ENCODE measurements around the gene MSRB1.
"Not testable (repeated sequence)": the region's sequence is repeated elsewhere in the genome, so short reads cannot be mapped to it uniquely, and the experiment has no call there.

MSRB1 gene

GRCh38 chr16:1940273-1941161 lies 2.5 kb downstream of the MSRB1 start:
- DNase-seq (ENCODE audit: low read depth in 2 of 2), result no peak

DNA sequence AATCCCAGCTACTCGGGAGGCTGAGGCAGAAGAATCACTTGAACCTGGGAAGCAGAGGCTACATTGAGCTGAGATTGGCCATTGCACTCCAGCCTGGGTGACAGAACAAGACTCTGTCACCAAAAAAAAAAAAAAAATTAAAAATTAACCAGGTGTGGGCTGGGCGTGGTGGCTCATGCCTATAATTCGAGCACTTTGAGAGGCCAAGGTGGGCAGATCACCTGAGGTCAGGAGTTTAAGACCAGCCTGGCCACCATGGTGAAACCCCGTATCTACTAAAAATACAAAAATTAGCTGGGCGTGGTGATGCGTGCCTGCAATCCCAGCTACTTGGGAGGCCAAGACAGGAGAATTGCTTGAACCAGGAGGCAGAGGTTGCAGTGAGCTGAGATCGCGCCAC lies 3.2 kb downstream of the MSRB1 start:
- DNase-seq (ENCODE audit: low read depth in 2 of 2), result not testable (repeated sequence)

- DNase-seq (ENCODE audit: low read depth in 2 of 2), result no peak
Observed at GRCh38 chr16:1938910-1939309, 4.1 kb downstream of the MSRB1 start.

DNA sequence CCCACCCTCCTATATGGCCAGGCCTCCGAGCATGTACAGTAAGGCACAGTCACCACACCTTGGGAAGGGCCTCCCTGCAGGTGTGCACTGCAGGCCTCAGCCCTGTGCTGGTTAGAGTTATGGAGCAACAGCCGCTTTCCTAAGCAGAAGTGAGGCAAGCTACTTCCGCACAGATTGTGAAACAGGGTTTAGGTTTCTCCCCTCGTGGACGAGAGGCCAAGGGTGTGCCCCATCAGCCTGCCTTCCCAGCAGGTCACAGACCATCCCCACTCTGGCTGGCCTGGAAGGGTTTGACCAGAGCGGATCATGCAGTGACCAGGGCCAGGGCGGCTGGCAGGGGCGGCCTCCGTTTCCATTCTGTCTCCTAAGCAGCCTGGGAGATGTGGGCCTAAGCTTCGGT lies 4.7 kb downstream of the MSRB1 start:
- no peak for DNase-seq (ENCODE audit: low read depth in 2 of 2)

DNA sequence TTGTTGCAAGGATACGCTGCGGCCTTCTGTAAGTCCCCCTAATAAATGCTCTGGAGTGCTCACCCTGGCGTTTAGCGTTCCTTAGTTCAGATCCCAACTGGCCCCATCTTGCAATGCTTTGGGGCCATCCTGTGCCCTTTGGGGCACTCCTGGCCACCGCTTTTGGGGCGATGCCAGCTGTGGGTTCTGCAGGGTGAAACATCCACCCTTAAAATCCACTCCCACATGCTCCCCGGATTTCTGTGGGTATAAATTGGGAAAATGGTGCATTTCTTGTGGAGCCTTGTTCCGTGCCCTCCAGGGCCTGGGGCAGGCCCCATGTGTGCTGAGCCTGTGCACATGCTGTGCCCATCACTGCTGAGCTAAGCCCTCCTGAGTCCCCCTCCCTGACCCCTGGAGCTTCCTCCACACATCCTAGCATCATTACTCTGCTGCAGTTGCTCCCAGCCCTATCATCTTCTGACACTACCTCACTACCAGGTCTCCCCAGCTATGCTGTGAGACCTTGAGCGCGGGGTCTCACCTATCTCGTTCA lies 6.0 kb downstream of the MSRB1 start:
- DNase-seq (ENCODE audit: low read depth in 2 of 2), result no peak

GRCh38 chr16:1933097-1933661 lies 9.8 kb downstream of the MSRB1 start:
- no peak for DNase-seq (ENCODE audit: low read depth in 2 of 2)

DNA sequence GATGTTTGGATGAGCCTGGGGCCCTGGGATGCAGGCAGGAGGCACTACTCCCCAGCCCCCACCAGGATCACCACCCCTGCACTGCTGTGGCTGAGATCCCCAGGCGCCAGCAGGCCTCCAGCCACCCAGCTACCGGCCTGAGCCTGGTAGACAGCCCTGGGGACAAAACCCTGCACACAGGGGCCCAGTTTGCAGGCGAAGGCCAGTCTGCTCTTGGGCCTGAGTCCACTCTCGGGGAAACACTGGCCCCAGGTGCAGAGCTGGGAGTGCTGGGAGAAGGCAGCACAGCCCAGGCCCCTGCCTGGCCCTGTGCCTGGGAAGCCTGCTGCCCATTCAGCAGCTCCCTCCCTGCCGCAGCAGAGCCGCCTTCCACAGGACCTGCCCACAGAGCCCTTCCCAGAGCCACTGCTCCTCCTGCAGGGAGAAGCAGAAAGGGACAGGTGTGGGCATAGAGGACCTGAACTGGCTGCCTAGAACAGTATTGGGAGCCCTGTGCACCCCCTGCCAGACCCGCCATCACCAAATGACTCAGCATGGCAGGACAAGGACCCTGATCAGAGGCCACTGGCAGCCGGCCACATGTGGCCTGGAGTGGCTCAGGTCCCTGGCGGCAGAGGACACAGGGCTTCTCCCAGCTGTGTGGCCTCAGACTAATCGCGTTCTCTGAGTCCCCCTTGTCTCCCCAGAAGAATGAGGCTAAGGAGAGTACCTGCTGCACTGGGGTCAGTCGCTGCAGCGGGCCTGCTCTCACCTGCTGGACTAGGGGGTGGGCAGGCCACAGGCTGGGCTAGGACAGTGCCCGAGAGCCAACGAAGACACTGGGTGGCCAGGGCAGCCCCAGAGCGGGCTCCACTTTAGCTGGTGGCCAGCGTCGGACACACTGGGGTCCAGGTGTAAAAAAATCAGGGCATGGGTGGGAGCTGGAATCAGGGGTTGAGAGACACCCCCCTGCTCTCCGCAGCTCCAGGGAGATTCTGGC lies 10.7 kb downstream of the MSRB1 start:
- no peak for DNase-seq (ENCODE audit: low read depth in 2 of 2)

DNA sequence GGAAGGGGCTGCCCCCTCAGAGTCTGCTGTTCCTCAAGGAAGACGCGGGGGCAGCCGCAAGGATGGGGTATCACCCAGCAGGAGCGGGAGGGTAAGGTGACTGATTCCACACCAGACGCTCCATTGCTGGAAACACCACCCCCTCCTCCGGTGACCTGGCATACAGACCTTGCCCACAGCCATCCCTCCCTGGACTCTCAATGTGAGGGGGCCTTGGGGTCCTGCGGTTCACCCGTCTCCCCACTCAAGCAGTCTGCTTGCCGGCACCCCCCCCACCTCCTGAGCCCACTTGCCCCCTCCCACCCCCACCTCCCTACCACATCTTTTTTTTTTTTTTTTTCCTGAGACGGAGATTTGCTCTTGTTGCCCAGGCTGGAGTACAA lies 12.7 kb downstream of the MSRB1 start:
- no peak for DNase-seq (ENCODE audit: low read depth in 2 of 2)

GRCh38 chr16:1929578-1930337 lies 13.2 kb downstream of the MSRB1 start:
- peak; percentile 91 to 93 for DNase-seq (ENCODE audit: low read depth in 2 of 2)

DNA sequence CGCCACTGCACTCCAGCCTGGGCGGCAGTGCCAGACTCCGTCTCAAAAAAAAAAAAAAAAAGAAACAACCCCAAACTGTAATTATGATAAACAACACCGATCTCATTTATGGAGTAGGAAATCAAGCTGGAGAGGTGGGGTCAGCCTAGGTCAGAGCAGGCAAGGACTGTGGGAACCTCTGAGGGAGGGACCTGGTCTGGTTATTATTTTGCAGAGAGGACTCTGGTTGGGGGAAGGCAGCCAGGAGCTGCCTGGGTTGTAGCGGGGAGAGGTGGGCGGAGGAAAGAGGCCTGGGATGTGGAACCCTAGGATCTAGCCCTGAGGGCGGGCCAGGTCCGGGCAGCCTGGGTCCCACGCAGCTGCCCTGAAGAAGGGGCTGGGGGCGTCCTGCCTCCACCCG lies 13.9 kb downstream of the MSRB1 start:
- no peak for DNase-seq (ENCODE audit: low read depth in 2 of 2)

DNA sequence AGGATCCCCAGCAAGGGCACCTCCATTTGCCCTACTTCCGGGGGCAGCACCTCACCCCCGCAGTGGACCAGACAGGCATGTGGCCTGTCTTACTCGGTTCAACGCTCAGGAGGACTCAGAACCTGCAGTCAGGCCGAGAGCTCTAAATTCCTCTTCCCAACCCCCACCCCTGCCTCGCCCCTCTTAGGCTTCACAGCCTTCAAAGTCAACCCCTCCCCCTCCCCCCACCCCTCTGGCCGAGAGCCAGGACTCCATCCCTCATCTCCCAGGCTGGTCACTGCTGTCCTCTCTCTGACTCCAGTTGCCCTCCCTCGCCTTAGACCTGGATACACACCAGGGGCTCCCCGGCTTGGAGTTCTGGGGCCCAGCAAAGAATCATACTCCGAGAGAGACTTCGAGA lies 16.7 kb downstream of the MSRB1 start:
- DNase-seq (ENCODE audit: low read depth in 2 of 2), result no peak

GRCh38 chr16:1924095-1924494 lies 18.9 kb downstream of the MSRB1 start:
- no peak for DNase-seq (ENCODE audit: low read depth in 2 of 2)

GRCh38 chr16:1923299-1924034 lies 19.5 kb downstream of the MSRB1 start:
- DNase-seq (ENCODE audit: low read depth in 2 of 2), result no peak

GRCh38 chr16:1922357-1922756 lies 20.6 kb downstream of the MSRB1 start:
- no peak for DNase-seq (ENCODE audit: low read depth in 2 of 2)

DNA sequence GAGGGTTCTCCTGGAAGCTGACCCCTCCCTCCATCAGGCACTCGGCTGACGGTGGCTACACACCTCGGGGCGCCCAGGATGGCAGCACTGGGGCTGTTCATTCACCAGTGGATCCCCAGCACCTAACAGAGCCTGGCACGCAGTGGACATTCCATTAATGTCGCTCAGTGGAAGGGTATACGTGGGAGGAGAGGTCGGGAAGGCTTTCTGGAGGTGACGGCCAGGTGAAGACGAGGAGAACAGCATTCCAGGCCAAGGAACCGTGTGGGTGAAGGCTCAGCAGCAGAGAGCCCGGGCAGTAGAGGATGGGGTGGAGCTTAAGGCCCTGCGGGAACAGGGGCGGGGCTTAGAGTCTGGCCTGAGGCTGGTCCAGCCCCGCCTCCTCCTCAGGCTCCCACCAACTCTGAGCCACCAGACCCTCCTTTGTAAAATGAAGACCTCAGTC lies 22.2 kb downstream of the MSRB1 start:
- DNase-seq (ENCODE audit: low read depth in 2 of 2), result peak in 1 of 2 donors; percentile 26

DNA sequence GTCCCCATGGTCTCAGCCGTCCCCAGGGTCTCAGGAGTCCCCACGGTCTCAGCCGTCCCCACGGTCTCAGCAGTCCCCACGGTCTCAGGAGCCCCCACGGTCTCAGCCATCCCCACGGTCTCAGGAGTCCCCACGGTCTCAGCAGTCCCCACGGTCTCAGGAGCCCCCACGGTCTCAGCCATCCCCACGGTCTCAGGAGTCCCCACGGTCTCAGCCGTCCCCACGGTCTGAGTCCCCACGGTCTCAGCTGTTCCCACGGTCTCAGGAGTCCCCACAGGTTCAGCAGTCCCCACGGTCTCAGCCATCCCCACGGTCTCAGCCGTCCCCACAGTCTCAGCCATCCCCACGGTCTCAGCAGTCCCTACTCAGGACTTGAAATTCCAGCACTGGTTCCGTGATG lies 22.9 kb downstream of the MSRB1 start:
- not testable (repeated sequence) for DNase-seq (ENCODE audit: low read depth in 2 of 2)

DNA sequence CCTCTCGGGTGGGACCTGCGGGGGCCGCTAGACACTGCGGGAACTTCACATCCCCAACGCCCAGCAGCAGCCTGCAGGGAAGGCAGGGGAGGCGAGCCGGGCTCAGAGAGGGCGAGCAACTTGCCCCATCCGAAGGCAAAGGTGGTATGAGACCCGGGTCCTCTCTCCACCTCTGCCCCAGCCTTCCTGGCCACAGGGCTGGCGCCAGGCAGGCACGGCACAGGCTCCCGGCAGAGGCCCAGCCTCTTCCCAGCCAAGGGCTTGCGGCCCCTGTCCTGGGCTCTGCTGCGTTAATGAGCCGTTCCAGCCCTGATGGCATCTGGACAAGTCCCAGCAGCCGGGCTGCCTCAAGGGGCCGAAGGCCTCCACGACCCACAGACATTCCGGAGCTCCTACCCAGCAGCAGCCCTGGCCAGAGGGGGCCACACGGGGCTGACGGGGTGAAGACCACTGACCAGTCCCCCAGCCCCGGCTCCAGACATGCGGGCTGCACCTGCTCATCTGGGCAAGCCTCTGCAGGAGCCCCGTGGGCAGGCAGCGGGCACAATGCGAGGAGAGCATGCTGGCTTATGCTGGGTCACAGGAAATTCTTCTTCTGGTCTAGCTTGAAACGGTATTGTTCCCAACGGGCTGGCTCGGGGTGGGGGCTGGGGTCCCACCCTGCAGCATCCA lies 23.5 kb downstream of the MSRB1 start:
- no peak for DNase-seq (ENCODE audit: low read depth in 2 of 2)

GRCh38 chr16:1918351-1919326 lies 24.4 kb downstream of the MSRB1 start, which contains the start of gene HS3ST6:
HS3ST6 (minus strand) TSS chr16:1918415; CDS start chr16:1918323, 92 bp downstream.
- DNase-seq (ENCODE audit: low read depth in 2 of 2), result no peak

Measured in stimulated activated CD8-positive, alpha-beta memory T cell treated with anti-CD3 and anti-CD28 coated beads, Interleukin-2, amount 100 ng/mL, for 48 hours (primary cell).